ENCODE measurements around the gene THBS3.
"Not testable (repeated sequence)": the region's sequence is repeated elsewhere in the genome, so short reads cannot be mapped to it uniquely, and the experiment has no call there.

The THBS3 gene

GRCh38 chr1:155207806-155208540 lies at the start of gene THBS3:
Gene THBS3, minus strand, starts transcription at chr1:155207897. Its CDS starts 21 bp downstream, at chr1:155207876.
- peak in 34 of 51 donors; percentile 9 to 77 (median 49) for DNase-seq

GRCh38 chr1:155256058-155256852 lies 48.6 kb upstream of the THBS3 start:
- peak in 1 of 51 donors; percentile 25 for DNase-seq

GRCh38 chr1:155255243-155256007 lies 47.7 kb upstream of the THBS3 start, which contains the start of gene ENTREP3:
Gene ENTREP3, minus strand, starts transcription at chr1:155255483. Its CDS starts 606 bp downstream, at chr1:155254877.
- peak; percentile 26 to 93 (median 83) for DNase-seq

GRCh38 chr1:155254714-155255242 lies 47.1 kb upstream of the THBS3 start:
- DNase-seq = peak in 22 of 51 donors; percentile 27 to 71 (median 48)

- DNase-seq = peak in 7 of 51 donors; percentile 4 to 51 (median 22)
Measured at GRCh38 chr1:155254228-155254713, 46.6 kb upstream of the THBS3 start.

GRCh38 chr1:155253797-155254196 lies 46.1 kb upstream of the THBS3 start:
- peak in 1 of 51 donors; percentile 32 for DNase-seq

GRCh38 chr1:155253208-155253607 lies 45.5 kb upstream of the THBS3 start:
- no peak for DNase-seq

GRCh38 chr1:155251566-155251965 lies 43.9 kb upstream of the THBS3 start:
- DNase-seq = no peak

- DNase-seq = peak; percentile 30 to 93 (median 82)
Measured at GRCh38 chr1:155250633-155251449, 43.1 kb upstream of the THBS3 start.

- no peak for DNase-seq
Measured at GRCh38 chr1:155250246-155250632, 42.5 kb upstream of the THBS3 start.

- no peak for DNase-seq
Measured at GRCh38 chr1:155247667-155248553, 40.2 kb upstream of the THBS3 start.

GRCh38 chr1:155246796-155247195 lies 39.1 kb upstream of the THBS3 start:
- not testable (repeated sequence) for DNase-seq

- DNase-seq = no peak
Measured at GRCh38 chr1:155245163-155245524, 37.4 kb upstream of the THBS3 start.

- peak; percentile 36 to 99 (median 96) for DNase-seq
Measured at GRCh38 chr1:155244368-155245162, 36.9 kb upstream of the THBS3 start.

GRCh38 chr1:155242805-155243358 lies 35.2 kb upstream of the THBS3 start:
- DNase-seq = no peak

GRCh38 chr1:155241841-155242264 lies 34.2 kb upstream of the THBS3 start:
- no peak for DNase-seq

GRCh38 chr1:155241069-155241679 lies 33.5 kb upstream of the THBS3 start:
- DNase-seq = peak in 45 of 51 donors; percentile 10 to 88 (median 64)

- DNase-seq = no peak
Measured at GRCh38 chr1:155236451-155236850, 28.8 kb upstream of the THBS3 start.
